NK-92 (cell line): ENCODE results near the gene TULP4.

Experiments used
- DNase-seq: peaks from one replicate; lab custom pipeline; 2025; ENCODE audit not compliant: unreplicated experiment; lab: John Stamatoyannopoulos, UW

TULP4 gene

GRCh38 chr6:158356586-158357546 is 44.6 kb downstream of the TULP4 start:
- DNase-seq: no peak

DNA sequence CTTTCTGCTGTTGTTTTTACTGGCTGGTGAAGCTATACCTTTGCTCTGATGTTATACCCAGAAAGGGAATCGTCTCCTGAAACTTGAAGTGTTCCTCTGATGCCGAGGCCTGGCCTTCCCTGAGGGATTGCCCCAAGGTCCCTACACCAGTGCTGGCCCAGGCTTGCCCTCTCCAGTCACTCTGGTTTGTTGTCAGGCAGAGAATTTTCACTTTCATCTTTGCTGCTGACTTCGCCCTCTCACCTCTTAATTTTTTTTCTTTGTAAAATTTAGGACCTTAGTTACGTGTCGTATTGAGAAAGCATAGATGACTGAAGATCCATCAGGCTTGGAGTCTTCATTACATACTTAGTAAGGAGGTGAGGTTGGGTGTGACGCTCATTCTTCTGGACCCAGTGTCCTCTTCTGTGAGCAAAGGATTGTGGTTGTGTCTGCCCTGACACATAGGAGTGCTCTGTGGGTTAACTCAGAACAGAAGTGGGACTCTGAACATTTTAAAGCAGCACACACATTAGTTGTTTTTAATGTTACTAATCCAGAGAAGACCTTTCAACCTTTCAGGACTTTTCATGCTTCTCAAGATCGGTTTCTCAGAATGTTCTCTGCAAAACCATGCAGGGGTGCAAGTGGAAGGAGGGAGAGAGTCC is 45.4 kb downstream of the TULP4 start:
- no peak for DNase-seq

GRCh38 chr6:158358450-158359077 is 46.3 kb downstream of the TULP4 start:
- DNase-seq: no peak

GRCh38 chr6:158361068-158361467 is 48.8 kb downstream of the TULP4 start:
- no peak for DNase-seq

DNA sequence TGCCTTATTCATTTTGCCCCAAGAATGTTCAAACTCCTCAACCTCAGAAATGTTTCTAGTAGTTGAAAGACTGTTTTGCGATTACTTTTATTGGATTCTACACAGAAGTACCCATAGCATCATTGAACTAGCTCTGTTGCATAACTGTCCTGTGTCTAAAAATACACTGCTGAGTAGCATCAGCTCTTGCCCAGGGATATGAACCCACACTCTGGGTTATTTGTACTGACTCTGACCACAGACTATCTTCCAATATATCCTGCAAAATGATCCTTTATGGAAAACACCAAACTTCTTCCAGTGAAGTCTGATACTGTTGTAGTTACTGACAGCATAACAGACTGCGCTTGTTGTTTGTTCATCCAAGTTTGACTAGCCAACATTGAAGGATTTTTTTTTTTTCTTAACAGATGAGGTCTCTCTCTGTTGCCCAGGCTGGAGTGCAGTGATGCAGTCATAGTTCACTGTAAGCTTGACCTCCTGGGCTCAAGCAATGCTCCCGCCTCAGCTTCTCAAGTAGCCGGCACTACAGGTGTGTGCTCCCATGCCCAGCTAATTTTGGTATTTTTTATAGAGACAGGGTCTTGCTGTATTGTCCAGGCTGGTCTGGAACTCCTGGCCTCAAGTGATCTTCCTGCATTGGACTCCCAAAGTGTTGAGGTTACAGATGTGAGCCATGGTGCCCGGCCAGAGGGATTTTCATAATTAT is 49.9 kb downstream of the TULP4 start:
- no peak for DNase-seq

- DNase-seq: no peak
Observed at GRCh38 chr6:158366363-158366762, 54.1 kb downstream of the TULP4 start.

DNA sequence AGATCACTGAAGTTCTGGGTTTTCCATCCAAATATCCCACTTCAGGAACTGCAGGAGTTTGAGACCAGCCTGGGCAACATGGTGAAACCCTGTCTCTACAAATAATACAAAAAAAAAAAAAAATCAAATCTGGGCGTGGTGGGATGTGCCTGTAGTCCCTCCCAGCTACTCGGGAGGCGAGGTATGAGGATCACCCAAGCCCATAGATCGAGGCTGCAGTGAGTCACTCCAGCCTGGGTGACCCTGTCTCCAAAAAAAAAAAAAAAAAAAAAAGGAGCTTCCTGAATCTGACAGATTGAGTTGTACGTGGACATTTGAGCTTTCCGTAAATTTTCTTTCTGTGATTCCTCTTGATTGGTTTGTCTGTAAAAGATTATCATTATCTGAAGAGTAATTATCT is 55.6 kb downstream of the TULP4 start:
- DNase-seq: no peak

DNA sequence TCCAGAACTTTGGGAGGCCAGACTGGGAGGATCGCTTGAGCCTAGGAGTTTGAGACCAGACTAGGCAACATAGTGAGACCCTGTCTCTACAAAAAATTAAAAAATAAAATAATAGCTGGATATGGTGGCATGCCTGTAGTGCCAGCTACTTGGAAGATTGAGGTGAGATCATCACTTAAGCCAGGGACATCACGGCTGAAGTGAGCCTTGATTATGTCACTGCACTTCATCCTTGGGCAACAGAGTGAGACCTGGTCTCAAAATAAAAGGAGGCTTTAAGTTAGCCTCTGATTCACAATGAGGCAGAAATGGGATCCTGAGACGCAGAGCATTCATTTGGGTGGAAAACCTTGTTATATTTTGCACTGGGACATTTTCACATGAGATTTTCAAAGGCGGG is 57.0 kb downstream of the TULP4 start:
- no peak for DNase-seq

DNA sequence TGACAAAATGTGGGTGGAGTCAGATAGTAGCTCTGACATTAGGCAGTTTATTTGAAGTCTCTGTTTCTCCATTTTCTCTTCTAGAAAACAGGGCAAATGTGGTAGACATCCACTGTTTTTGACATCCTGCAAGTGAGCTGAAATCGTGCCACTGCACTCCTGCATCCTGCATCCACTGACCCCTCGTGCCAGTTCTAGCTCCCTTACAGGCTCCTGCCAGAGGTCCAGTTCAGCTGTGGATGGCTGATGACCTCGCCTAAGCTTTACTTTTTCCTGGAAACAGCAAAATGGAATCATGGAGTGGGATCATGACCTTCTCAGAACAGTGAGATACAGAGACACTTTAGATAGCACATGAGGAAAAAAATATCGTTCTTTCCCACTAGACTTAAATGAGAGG is 58.5 kb downstream of the TULP4 start:
- DNase-seq: no peak

DNA sequence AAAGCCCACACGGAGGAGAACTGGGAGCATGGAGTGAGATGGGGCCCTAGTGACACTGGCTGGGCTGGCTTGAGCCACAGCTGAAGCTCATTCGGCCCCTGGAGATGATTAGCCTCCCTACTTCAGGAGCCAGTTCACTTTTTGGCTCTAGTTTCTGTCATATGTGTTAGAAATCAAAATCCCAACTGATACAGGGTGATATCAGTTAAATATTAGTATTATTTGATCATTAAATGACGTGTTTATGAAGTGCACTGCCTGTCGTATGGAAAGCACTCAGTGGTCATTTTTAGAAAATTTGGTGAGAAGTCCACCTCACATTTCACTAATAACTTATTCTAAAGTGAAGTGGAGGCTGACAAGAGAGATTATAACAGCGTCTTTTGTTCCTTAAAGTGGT is 59.0 kb downstream of the TULP4 start:
- no peak for DNase-seq

GRCh38 chr6:158372574-158372973 is 60.3 kb downstream of the TULP4 start:
- DNase-seq: no peak

DNA sequence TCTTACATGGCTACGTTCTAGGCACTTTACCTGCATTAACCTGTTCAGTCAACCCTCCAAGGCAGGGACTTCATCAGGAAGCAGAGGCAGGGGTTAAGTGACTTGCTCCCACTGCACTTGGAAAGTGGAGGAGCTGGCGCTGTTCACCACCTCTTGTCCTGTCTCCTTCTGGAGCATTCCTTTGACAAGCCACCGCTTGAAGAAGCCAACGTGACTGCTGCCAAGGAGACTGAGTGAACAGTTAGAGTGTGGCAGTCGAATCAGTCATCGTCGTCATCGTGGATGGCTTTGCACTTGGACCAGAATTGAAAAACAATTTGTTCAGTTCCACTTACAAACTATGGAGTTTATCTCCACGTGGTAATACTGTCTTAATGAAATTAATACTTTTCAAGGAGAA is 60.9 kb downstream of the TULP4 start:
- DNase-seq: no peak

- no peak for DNase-seq
Observed at GRCh38 chr6:158374020-158374419, 61.8 kb downstream of the TULP4 start.

GRCh38 chr6:158376631-158377081 is 64.4 kb downstream of the TULP4 start:
- DNase-seq: no peak

DNA sequence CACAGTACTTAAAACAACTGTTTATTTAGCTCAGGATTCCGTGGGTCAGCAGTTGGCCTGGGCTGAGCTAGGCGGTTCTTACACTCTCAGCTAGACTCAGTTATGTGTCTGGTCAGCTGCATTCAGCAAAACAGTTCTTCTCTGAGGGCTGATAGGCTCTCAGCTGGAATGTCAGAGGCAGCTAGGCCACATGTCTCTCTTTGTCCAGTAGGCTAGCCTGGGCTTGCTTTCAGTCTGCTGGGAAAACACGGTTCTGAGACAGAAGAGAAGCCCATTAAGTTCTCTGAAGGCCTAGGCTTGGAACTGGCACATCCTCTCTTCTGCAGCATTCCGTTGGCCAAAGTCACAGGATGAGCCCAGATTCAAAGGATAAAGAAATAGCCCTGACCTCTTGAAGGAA is 65.6 kb downstream of the TULP4 start:
- no peak for DNase-seq

- DNase-seq: no peak
Observed at GRCh38 chr6:158379336-158379735, 67.1 kb downstream of the TULP4 start.

- DNase-seq: no peak
Observed at GRCh38 chr6:158381214-158381613, 68.9 kb downstream of the TULP4 start.

DNA sequence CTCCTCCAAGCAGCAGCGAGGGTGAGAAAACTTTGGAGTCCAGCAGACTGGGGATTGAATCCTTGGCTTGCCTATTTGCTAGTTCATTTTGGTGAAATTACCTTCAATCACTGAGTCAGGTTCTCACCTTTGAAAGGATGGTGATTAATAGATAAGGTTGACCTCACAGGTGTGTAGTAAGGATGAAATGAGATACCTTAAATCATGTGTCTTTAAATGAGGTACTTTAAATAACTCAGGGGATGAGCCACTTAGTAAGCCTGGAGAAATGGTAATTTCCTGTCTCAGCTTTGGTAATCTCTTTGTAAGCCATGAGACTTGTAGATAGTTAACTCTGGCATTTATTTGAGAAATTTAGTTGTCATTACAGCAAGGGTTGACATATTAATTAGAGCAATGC is 70.2 kb downstream of the TULP4 start:
- DNase-seq: no peak

- DNase-seq: no peak
Observed at GRCh38 chr6:158383057-158383456, 70.8 kb downstream of the TULP4 start.

DNA sequence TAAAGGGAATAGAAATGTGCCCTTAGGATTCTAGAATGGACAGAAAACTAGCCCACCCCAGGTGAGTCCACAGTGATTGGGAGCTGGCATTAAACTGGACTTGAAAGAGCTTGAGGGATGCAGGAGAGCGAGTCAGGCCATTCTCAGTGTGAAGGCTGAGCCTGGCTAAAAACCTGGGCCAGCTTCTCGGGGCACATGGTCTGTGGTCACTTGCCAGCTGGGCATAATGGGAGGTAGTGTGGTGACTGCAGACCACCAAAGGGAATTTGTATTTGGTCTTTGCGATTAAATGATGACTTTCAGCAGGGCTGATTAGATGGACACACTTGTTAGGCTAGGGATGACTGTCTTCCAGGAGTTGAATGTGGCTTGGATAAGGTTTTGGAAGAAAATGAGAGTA is 71.3 kb downstream of the TULP4 start:
- DNase-seq: no peak

- DNase-seq: no peak
Observed at GRCh38 chr6:158384671-158385110, 72.4 kb downstream of the TULP4 start.
